Fibroblast of skin of back (primary cell): Measurements from ENCODE around the gene EFEMP2.

Source experiments
- DNase-seq: peaks from one replicate; pipeline ENCODE4 v3.0.0-alpha.2; 2013

Gene EFEMP2

GRCh38 chr11:65884716-65885092, 12.1 kb upstream of the EFEMP2 start:
- DNase-seq: peak; percentile 67

GRCh38 chr11:65883786-65884715, 11.5 kb upstream of the EFEMP2 start:
- DNase-seq: no peak

DNA sequence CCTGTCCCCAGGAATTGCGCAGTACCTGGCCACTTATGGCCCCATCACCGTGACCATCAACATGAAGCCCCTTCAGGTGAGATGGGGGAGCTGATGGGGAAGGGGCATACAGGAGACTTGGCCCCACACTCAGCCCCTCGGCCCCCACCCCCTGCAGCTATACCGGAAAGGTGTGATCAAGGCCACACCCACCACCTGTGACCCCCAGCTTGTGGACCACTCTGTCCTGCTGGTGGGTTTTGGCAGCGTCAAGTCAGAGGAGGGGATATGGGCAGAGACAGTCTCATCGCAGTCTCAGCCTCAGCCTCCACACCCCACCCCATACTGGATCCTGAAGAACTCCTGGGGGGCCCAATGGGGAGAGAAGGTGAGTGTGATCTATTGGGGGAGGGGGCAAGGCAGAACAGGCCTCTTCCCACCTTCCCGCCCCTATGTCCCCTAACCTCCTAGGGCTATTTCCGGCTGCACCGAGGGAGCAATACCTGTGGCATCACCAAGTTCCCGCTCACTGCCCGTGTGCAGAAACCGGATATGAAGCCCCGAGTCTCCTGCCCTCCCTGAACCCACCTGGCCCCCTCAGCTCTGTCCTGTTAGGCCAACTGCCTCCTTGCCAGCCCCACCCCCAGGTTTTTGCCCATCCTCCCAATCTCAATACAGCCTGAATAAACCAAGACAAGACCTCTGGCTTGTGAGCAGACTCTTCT, 10.6 kb upstream of the EFEMP2 start:
- no peak for DNase-seq

- no peak for DNase-seq
These were observed 9.8 kb upstream of the EFEMP2 start for GRCh38 chr11:65882120-65883057.

- no peak for DNase-seq
These were observed 8.3 kb upstream of the EFEMP2 start for GRCh38 chr11:65880844-65881421.

DNA sequence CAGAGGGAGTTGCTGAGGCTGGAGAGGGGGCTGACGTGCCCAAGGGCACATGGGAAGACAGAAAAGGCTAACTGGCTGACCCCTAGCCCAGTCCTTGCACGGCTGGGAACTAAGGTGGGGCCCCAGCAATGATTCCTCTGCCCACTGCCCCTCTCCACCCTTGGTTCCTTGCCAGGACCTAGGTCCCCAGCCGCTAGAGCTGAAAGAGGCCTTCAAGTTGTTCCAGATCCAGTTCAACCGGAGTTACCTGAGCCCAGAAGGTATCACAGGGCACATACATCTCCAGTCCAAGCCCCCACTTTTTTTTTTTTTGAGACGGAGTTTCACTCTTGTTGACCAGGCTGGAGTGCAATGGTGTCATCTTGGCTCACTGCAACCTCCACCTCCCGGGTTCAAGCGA, 7.4 kb upstream of the EFEMP2 start:
- DNase-seq: no peak

- DNase-seq: no peak
These were observed 7.0 kb upstream of the EFEMP2 start, which contains the start of gene CTSW for GRCh38 chr11:65879617-65880016. Gene CTSW, plus strand, starts transcription at chr11:65879837. Its CDS starts 18 bp downstream, at chr11:65879855.

GRCh38 chr11:65873318-65874156, 937 bp upstream of the EFEMP2 start:
- peak; percentile 92 for DNase-seq

DNA sequence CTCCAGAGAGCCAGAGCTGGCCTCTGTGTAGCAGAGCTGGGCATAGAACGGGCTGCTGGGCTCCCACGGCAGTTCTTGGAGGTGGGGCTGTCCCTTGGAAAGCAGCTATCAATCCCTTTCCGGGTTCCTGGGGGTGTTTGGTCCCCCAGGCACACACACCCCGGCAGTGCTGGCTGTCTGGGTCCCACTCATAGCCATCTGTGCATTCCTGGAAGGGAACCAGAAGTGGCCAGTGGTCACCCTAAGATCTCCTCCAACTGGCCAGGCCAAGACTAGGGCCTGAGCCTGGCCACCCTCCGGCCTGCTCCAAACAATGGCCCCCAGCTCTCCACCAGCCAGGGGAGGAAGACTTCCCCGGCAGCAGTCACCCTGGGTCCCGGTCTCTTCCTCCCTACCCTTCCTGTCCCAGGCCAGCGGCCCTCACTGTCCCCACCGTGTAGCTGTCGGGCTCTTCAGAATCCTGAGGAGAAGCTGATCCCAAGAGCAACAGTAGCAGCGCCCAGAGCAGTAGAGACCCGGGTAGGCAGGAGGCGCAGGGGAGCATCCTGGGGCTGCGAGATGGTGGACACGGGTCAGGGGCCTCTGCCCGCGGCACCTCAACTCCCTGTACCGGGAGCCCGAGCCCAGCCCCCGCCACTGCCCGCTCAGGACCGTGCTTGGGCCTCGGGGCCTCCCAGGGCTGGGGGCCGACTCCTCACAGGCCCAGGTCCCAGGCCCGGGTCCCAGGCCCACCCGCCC, 620 bp downstream of the EFEMP2 start:
- DNase-seq: peak; percentile 52

- peak; percentile 73 for DNase-seq
These were observed 1.6 kb downstream of the EFEMP2 start for GRCh38 chr11:65870706-65871681.

GRCh38 chr11:65870307-65870658, 2.3 kb downstream of the EFEMP2 start:
- DNase-seq: no peak

DNA sequence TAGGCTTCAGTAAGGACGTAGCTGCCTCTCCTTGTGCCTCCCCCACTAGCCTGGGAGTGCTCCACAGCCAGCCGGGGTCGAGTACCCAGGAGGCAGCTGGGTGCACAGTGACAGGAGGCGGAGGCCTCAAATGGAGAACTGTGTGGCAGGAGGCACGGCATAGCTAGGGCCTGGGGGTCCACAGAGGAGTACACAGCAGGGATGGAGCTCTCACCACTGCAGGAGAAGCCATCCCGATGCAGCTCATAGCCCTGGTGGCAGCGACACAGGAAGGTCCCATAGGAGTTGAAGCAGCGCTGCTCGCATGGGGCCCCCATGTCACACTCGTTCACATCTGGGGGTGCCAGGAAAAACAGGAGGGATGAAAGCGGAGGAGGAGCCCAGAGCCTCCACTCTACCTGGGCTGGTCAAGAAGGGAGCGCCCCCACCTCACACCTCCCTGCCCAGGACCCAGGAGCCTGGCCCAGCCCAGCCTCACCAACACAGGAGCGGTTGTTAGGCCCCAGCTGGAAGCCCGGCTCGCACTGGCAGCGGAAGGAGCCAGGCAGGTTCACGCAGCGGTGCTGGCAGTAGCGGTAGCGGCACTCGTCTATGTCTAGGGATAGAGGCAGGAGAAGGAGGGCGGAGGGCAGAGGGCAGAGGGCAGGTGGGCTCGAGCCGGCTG, 2.8 kb downstream of the EFEMP2 start:
- no peak for DNase-seq

DNA sequence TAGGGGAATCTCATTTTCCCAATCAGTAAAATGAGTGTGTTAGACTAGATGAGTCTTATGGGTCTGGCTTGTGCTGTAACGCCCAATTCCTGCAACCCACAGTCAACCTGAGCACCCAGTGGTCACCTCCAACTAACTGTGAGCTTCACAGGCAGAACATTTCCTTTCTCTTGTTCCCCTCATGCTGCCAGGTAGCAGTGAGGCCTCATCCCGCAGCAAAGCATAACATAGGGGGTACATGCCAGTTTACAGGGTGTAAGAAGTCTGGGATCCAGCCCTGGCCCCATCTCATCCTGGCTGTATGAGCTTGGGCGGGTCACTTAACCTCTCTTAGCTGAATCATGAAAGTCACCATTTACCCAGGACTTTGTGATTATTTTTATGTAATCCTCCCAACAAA, 3.7 kb downstream of the EFEMP2 start:
- DNase-seq: no peak

DNA sequence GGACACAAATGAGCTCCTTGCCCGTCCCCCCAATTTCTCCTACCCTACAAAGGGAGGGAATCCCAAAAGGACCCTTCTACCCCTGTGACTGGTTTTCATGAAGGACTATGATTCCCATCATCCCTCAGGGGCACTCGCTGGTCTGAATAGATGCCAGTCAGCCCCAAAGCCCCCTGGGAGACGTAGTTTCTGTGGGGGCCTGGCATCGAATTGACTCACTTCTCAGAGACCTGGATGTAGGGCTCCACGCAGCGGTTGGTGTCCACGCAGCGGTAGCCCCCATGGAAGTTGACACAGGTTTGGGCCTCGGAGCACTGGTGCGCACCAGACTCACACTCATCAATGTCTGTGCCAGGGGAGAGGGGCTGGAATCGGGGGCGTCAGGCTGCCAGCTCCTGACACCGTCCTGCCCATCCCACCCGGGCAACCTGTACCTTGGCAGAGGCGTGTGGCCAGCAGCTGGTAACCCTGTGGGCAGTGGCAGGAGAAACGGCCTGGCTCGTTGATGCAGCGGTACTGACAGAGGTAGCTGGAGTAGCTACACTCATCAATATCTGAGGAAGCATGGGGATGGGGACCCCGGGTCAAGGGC, 4.4 kb downstream of the EFEMP2 start:
- DNase-seq: peak; percentile 37

GRCh38 chr11:65867284-65868071, 5.1 kb downstream of the EFEMP2 start:
- no peak for DNase-seq

GRCh38 chr11:65866509-65867283, 5.9 kb downstream of the EFEMP2 start:
- DNase-seq: no peak
